KMS-11 (cell line): ENCODE data around the gene DLX1.
"Not testable (repeated sequence)": the region's sequence is repeated elsewhere in the genome, so short reads cannot be mapped to it uniquely, and the experiment has no call there.

Source experiments
- H2AFZ ChIP-seq: fragments of 200-600 bp; sonication (generic); 2 replicates; pipeline ENCODE4 v1.6.1; 2016; ENCODE audit warnings: antibody characterized with exemption, mixed run types, low read depth
- H3K27ac ChIP-seq: fragments of 200-600 bp; sonication (generic); 2 replicates; pipeline ENCODE4 v1.6.1; 2016; ENCODE audit warnings: mild to moderate bottlenecking, mixed run types
- H3K27me3 ChIP-seq: fragments of 200-600 bp; sonication (generic); 2 replicates; pipeline ENCODE4 v1.6.1; 2017; ENCODE audit warnings: mild to moderate bottlenecking, low read depth, mixed run types, moderate library complexity; ENCODE audit not compliant: insufficient read depth
- H3K36me3 ChIP-seq: fragments of 200-600 bp; sonication (generic); 2 replicates; pipeline ENCODE4 v1.6.1; 2017; ENCODE audit warnings: mild to moderate bottlenecking, mixed run types; ENCODE audit not compliant: insufficient read depth
- H3K4me1 ChIP-seq: fragments of 200-600 bp; sonication (generic); 2 replicates; pipeline ENCODE4 v1.6.1; 2016; ENCODE audit warnings: mild to moderate bottlenecking, low read depth, mixed run types; ENCODE audit not compliant: poor library complexity, severe bottlenecking
- H3K4me2 ChIP-seq: fragments of 200-600 bp; sonication (generic); 2 replicates; pipeline ENCODE4 v1.7.0; 2016; ENCODE audit warnings: mild to moderate bottlenecking, mixed run types
- H3K4me3 ChIP-seq: fragments of 200-600 bp; sonication (generic); IDR thresholded peaks from 2 replicates; pipeline ENCODE4 v1.6.1; 2017; ENCODE audit warnings: low read depth, low read length, mixed read lengths; ENCODE audit not compliant: insufficient read depth
- H3K79me2 ChIP-seq: fragments of 200-600 bp; sonication (generic); 2 replicates; pipeline ENCODE4 v1.6.1; 2016; ENCODE audit warnings: low read depth, mixed run types; ENCODE audit not compliant: insufficient read depth
- H3K9ac ChIP-seq: fragments of 200-600 bp; sonication (generic); 2 replicates; pipeline ENCODE4 v1.6.1; 2016; ENCODE audit warnings: mild to moderate bottlenecking, mixed run types
- H4K20me1 ChIP-seq: fragments of 200-600 bp; sonication (generic); 2 replicates; pipeline ENCODE4 v1.6.1; 2016; ENCODE audit warnings: mild to moderate bottlenecking, mixed run types; ENCODE audit not compliant: insufficient read depth
- TF ChIP-seq, protein P1 (sequence below): fragments of 200-600 bp; sonication (generic); conservative IDR thresholded peaks from 2 replicates; pipeline ENCODE4 v1.6.1; 2017; ENCODE audit warnings: low read depth, mild to moderate bottlenecking, antibody characterized with exemption, low read length, moderate library complexity, mixed read lengths

Gene DLX1

DNA sequence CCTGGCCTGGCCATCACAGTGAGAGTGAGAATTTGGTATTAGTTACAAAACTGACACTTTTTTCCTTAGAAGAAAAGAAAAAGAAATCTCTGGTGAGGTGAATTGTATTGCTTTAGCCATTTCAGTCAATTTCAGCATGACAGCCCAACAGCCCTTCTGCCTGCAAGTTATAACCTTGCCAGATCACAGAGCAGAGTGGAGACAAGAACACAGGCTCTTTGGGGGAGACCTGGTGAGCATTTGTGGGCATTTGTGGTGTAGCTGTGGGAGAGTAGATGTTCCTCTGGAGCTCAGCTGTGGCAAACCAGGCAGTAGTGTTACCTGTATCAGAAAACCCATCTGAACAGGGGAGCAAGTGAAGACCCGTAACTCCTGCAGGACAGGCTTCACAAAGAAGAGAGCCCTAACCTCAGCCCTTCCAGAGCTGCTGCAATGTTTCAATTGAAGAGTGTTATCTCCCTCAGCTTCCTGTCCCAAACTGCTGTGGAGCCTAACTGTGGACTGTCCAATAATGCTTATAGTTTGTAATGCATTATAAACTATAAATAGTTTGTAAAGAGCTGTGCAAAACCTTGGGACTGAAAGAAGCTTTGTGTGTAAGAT, 22.8 kb upstream of the DLX1 start:
- no peaks in the 10 kb centered on the region for H4K20me1 ChIP-seq
- H3K36me3 ChIP-seq = no peaks in the 10 kb centered on the region
- H3K4me2 ChIP-seq = no peak overlapping the region
- H3K79me2 ChIP-seq = no peaks in the 10 kb centered on the region
- H2AFZ ChIP-seq = no peak overlapping the region
- H3K4me1 ChIP-seq = no peaks in the 10 kb centered on the region
- H3K9ac ChIP-seq = no peak overlapping the region
- no peak overlapping the region for H3K27ac ChIP-seq
- TF ChIP-seq, protein P1, sequence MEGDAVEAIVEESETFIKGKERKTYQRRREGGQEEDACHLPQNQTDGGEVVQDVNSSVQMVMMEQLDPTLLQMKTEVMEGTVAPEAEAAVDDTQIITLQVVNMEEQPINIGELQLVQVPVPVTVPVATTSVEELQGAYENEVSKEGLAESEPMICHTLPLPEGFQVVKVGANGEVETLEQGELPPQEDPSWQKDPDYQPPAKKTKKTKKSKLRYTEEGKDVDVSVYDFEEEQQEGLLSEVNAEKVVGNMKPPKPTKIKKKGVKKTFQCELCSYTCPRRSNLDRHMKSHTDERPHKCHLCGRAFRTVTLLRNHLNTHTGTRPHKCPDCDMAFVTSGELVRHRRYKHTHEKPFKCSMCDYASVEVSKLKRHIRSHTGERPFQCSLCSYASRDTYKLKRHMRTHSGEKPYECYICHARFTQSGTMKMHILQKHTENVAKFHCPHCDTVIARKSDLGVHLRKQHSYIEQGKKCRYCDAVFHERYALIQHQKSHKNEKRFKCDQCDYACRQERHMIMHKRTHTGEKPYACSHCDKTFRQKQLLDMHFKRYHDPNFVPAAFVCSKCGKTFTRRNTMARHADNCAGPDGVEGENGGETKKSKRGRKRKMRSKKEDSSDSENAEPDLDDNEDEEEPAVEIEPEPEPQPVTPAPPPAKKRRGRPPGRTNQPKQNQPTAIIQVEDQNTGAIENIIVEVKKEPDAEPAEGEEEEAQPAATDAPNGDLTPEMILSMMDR = no peak
- H3K27me3 ChIP-seq = no peaks in the 10 kb centered on the region
- H3K4me3 ChIP-seq = no peak overlapping the region

DNA sequence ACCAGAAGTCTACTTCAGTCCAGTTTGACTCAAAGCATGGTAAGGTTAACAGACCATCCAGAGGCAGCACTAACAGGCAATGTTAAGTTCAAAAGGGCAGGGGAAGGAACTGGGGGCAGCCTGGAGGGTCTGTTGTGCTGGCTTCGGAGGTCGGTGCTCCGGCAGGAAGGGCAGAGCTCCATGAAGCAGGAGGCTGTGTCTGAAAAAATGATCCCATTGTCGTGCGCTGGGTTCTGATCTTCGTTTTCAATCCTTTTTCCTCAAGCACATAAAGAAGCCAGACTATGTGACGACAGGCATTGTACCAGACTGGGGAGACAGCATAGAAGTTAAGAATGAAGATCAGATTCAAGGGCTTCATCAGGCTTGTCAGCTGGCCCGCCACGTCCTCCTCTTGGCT, 21.9 kb upstream of the DLX1 start:
- Histone ChIP-seq H2AFZ (no peak overlapping the region), H3K36me3 (no peaks in the 10 kb centered on the region)

DNA sequence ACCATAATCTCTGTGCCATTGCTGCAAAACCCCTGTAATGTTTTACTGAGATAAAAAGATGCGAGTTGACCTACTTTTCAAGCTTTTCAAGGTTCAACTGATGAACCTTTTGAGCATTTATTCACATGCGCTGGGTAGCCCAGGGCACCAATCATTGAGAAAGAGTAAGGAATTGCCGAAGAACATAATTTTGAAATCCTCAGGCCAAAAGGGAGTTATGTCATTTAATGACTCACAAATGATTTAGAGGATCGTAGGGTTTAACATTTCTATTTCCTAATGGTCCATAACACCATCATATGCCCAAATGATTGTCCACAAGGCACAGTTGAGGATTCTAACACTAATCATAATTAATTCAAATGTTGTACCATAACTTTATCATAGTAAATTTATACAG, 20.2 kb upstream of the DLX1 start:
- Histone ChIP-seq H3K4me2 (no peak overlapping the region), H3K36me3 (no peaks in the 10 kb centered on the region), H3K27me3 (no peaks in the 10 kb centered on the region), H3K79me2 (no peaks in the 10 kb centered on the region), H3K27ac (no peak overlapping the region), H3K4me3 (no peak overlapping the region), H3K9ac (no peak overlapping the region), H3K4me1 (no peaks in the 10 kb centered on the region), H2AFZ (no peak overlapping the region), H4K20me1 (no peaks in the 10 kb centered on the region)
- TF ChIP-seq, protein P1 = no peak

More for the DNA sequence above, 21.9 kb upstream of the DLX1 start:
- Histone ChIP-seq H3K9ac (no peak overlapping the region), H3K79me2 (no peaks in the 10 kb centered on the region), H3K27me3 (no peaks in the 10 kb centered on the region), H3K4me3 (no peak overlapping the region), H3K27ac (no peak overlapping the region), H3K4me2 (no peak overlapping the region), H3K4me1 (no peaks in the 10 kb centered on the region), H4K20me1 (no peaks in the 10 kb centered on the region)
- TF ChIP-seq, protein P1 = no peak

DNA sequence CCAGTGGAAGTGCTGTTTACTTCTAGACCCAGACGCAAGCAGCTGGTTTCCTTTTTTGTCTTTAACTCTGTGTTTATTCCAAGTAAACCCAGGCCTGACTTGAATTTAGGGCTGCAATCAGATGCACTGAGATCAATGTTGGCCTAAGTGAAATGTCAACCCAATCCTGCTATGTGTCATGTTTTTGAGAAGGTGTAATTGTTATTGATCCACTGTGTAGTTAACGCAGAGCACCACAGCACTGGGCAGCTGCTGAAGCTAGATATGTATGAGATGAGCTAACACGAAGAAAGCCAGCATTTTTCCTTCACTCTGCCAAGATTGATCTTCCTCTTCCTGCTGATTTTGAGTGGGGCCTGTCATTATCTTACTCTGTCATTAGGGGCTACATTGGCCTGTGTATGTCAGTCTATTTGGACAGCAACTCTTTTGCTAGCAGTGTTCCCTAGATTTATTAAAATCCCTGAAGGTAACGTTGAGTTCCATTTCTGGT, 18.9 kb upstream of the DLX1 start:
- TF ChIP-seq, protein P1 = no peak
- H3K4me1 ChIP-seq = no peaks in the 10 kb centered on the region
- no peaks in the 10 kb centered on the region for H3K27me3 ChIP-seq
- no peak overlapping the region for H3K4me3 ChIP-seq
- H3K27ac ChIP-seq = no peak overlapping the region
- H3K36me3 ChIP-seq = no peaks in the 10 kb centered on the region
- H3K4me2 ChIP-seq = no peak overlapping the region
- H4K20me1 ChIP-seq = no peaks in the 10 kb centered on the region
- H3K9ac ChIP-seq = no peak overlapping the region
- H3K79me2 ChIP-seq = no peaks in the 10 kb centered on the region
- H2AFZ ChIP-seq = no peak overlapping the region

DNA sequence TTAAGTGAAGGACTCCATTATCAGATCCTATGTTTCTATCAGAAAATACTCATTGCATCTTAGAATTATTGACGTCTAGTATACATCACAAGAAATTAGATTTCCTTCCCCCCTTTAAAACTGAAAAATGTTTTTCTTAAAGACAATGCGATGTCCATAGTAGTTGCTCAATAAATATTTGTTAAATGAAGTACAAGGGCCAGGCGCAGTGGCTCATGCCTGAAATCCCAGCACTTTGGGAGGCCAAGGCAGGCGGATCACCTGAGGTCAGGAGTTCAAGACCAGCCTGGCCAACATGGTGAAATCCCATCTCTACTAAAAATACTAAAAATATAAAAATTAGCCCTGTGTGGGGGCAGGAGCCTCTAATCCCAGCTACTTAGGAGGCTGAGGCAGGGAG, 17.4 kb upstream of the DLX1 start:
- not testable (repeated sequence) for H3K36me3 ChIP-seq, H3K4me1 ChIP-seq, H2AFZ ChIP-seq, H3K27me3 ChIP-seq, H3K79me2 ChIP-seq, H3K4me3 ChIP-seq, H3K4me2 ChIP-seq, H4K20me1 ChIP-seq, H3K9ac ChIP-seq, H3K27ac ChIP-seq
